Cardiac fibroblast (primary cell): ENCODE measurements around the gene SERPINA6.
"Not testable (repeated sequence)": the region's sequence is repeated elsewhere in the genome, so short reads cannot be mapped to it uniquely, and the experiment has no call there.

ENCODE experiments used
- DNase-seq, 2 donors: peaks; one replicate each; pipeline versions ENCODE4 v3.0.0 to v3.0.0-alpha.2; 2010; ENCODE audit warnings: low read depth in 2 of 2
- H3K4me3 ChIP-seq, 2 donors: replicated peaks in 1 of 2; 1 replicate in 1 of 2; 2 replicates in 1 of 2; pipeline ENCODE4 v1.5.1; 2011; ENCODE audit warnings: low read depth in 2 of 2, low read length in 2 of 2, mild to moderate bottlenecking in 2 of 2, moderate library complexity in 1 of 2
- TF ChIP-seq, protein P1 (sequence below): IDR thresholded peaks from one replicate; pipeline ENCODE4 v1.5.1; 2011; ENCODE audit warnings: low read depth, mild to moderate bottlenecking, low read length, inconsistent platforms

The SERPINA6 gene

DNA sequence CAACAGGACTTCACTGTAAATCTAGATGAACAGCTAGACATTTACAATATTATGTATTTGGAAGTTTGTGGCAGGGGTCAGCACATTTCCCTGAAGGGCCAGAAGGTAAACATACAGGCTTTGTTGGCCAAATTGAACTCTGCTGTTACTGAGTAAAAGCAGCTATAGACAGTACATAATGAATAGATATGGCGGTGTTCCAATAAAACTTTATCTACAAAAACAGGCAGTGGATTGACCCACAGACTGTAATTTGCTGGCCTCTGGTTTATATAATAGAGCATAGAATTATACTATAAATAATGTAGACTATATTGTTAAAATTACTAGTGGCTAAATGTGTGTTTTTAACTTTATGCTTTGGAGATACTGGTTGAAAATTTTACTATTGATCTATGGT lies 55.8 kb downstream of the SERPINA6 start:
- TF ChIP-seq, protein P1, sequence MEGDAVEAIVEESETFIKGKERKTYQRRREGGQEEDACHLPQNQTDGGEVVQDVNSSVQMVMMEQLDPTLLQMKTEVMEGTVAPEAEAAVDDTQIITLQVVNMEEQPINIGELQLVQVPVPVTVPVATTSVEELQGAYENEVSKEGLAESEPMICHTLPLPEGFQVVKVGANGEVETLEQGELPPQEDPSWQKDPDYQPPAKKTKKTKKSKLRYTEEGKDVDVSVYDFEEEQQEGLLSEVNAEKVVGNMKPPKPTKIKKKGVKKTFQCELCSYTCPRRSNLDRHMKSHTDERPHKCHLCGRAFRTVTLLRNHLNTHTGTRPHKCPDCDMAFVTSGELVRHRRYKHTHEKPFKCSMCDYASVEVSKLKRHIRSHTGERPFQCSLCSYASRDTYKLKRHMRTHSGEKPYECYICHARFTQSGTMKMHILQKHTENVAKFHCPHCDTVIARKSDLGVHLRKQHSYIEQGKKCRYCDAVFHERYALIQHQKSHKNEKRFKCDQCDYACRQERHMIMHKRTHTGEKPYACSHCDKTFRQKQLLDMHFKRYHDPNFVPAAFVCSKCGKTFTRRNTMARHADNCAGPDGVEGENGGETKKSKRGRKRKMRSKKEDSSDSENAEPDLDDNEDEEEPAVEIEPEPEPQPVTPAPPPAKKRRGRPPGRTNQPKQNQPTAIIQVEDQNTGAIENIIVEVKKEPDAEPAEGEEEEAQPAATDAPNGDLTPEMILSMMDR = no peak
- DNase-seq = no peak
- H3K4me3 ChIP-seq = no peak overlapping the region

DNA sequence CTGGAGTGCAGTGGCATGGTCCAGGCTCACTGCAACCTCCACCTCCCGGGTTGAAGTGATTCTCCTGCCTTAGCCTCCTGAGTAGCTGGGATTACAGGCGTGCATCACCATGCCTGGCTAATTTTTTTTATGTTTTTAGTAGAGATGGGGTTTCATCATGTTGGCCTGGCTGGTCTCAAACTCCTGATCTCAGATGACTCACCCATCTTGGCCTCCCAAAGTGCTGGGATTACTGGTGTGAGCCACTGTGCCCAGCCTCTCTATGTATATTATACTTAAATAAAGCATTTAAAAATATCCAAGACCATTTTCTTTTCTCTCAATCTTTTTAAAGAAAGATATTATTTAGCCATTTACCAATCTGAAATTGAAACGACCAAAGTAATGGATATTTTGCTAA lies 58.9 kb downstream of the SERPINA6 start:
- not testable (repeated sequence) for H3K4me3 ChIP-seq, DNase-seq
